Fibroblast of lung (primary cell): Measurements from ENCODE around the gene ZNF836.

Experiments
- EZH2 ChIP-seq: IDR thresholded peaks from 2 replicates; pipeline ENCODE4 v1.5.1; 2012; ENCODE audit warnings: low read length, control low read depth, mild to moderate bottlenecking; ENCODE audit errors: missing control alignments
- TF ChIP-seq, protein P1 (sequence below), 2 donors: IDR thresholded peaks in 1 of 2; conservative IDR thresholded peaks in 1 of 2; 1 replicate in 1 of 2; 2 replicates in 1 of 2; pipeline ENCODE4 v1.5.1; 2011 to 2012; ENCODE audit warnings: low read length in 2 of 2, control low read depth in 1 of 2, inconsistent platforms in 1 of 2, low read depth in 1 of 2, mild to moderate bottlenecking in 1 of 2

DNA sequence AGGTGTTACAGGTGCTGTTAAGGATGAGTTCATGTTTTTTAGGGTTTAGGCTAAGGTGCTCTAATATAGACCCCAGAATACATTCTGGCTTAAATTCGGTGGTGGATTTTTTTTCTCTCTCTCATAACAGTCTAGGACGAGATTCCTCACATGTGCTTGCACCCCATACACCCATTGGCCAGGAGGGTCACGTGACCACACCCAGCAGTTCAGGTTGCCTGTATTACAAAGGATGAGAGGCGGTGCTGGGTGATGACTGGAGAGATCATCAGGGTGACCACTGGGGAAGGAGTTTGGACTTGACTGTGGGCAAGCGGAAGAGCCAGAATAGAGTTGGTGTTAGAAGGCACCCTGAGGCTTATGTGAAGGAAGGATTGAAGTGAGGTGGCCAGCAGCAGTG is 46.2 kb upstream of the ZNF836 start:
- TF ChIP-seq, protein P1, sequence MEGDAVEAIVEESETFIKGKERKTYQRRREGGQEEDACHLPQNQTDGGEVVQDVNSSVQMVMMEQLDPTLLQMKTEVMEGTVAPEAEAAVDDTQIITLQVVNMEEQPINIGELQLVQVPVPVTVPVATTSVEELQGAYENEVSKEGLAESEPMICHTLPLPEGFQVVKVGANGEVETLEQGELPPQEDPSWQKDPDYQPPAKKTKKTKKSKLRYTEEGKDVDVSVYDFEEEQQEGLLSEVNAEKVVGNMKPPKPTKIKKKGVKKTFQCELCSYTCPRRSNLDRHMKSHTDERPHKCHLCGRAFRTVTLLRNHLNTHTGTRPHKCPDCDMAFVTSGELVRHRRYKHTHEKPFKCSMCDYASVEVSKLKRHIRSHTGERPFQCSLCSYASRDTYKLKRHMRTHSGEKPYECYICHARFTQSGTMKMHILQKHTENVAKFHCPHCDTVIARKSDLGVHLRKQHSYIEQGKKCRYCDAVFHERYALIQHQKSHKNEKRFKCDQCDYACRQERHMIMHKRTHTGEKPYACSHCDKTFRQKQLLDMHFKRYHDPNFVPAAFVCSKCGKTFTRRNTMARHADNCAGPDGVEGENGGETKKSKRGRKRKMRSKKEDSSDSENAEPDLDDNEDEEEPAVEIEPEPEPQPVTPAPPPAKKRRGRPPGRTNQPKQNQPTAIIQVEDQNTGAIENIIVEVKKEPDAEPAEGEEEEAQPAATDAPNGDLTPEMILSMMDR (conservative IDR thresholded peaks at IDR 0.05 in 1 of 2, IDR thresholded peaks at IDR 0.05 in 1 of 2; ENCODE audit: low read depth in 1 of 2, low read length in 2 of 2) = no peak
- TF ChIP-seq EZH2 = no peak
